ENCODE results near the gene DHRS3.
"Not testable (repeated sequence)": the region's sequence is repeated elsewhere in the genome, so short reads cannot be mapped to it uniquely, and the experiment has no call there.

The DHRS3 gene

DNA sequence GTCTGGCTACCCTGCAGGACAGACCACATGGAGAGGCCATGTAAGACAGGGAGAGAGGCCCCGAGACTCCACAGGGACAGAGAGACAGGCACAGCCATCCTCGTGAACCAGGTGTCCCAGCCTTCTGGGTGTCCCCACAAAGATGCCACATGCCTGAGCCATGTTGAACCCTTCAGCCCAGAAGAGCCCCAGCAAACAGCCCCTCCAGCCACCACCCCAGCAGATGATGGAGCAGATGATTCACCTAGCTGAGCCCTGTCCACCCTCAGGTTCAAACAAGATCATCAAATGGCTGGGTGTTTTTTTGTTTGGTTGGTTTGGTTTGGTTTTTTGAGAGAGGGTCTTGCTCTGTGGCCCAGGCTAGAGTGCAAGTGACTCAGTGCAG, 78.7 kb downstream of the DHRS3 start:
- DNase-seq (ENCODE audit: low spot score) = no peak

DNA sequence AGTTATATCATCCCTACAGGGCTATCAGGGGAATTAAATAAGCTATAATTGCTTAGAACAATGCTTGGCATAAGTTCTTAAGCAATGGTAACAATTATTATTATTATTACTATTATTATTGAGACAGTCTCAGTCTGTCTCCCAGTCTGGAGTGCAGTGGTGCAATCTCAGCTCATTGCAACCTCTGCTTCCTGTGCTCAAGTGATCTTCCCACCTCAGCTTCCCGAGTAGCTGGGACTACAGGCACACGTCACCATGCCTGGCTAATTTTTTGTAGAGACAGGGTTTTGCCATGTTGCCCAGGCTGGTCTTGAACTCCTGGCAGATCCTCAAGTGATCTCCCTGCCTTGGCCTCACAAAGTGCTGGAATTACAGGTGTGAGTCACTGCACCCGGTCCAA, 79.5 kb downstream of the DHRS3 start:
- not testable (repeated sequence) for DNase-seq (ENCODE audit: low spot score)

DNA sequence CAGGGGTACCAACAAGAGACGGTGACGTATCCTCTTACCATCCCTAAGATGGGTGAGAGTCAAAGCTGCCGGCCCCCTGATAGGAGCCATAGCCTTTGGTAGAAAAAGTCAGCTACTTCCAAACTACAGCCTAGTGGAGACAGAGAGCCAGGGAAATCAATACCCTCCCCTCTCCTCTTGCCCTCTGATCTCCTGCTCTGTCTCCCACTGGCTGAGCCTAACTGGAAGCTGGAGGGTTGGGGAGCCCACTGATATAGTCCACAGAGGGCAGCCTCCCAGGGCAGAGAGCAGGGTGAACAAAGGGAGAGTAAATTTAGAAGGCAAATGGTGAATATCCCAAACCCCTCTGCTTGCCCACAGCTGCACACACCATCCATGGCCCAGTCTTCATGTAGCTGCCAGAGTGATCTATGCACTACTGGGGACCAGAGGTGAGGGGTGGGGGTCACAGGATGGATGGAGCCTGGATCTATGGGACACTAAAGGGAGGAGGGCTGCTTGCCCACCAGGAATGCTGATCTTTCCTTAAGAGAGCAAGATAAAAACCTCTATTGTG, 80.0 kb downstream of the DHRS3 start:
- DNase-seq (ENCODE audit: low spot score) = no peak

DNA sequence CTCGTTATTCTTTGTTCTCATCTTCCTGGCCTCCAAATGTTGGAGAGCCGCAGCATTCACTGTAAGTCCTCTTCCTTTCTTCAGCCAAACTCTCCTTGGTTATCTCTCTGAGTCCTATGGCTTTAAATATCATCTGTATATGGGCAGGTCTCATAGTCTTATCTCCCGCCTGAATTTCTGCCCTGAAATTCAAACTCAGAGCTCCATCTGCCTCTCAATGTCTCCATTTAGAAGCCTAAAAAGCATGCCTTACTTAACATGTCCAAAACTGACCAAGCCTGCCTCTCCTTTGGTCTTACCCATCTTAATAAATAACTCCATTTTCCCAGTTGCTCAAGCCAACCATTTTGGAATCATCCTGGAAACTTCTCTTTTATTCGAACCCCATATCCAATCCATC, 80.7 kb downstream of the DHRS3 start:
- no peak for DNase-seq (ENCODE audit: low spot score)

DNA sequence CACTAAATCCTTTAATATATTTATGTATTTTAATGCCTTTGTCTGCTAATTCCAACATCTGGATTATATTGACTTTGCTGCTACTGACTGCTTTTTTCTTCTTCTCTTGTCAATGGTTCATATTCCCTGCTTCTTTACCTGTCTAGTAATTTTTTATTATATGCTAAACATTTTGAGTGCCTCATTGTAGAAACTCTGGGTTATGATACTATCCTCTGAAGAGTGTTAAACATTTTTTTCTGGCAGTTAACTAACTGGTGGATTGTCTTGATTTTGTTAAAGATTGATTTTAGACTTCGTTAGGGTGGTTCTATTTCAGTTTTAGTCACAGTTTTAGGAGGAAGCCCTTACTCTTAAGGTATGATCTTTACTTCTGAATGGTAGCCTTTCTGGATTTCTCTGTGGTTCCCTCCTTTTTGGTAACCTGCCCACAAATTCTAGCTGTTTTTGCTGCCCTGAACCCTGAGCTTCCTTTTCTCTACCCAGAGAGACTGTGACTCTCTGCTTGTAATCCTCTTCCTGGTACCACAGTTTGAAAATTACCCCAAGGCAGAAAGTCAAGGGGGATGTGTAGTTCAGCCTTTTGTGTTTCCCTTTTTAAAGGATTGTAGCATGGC, 81.9 kb downstream of the DHRS3 start:
- DNase-seq (ENCODE audit: low spot score) = peak; percentile 25

DNA sequence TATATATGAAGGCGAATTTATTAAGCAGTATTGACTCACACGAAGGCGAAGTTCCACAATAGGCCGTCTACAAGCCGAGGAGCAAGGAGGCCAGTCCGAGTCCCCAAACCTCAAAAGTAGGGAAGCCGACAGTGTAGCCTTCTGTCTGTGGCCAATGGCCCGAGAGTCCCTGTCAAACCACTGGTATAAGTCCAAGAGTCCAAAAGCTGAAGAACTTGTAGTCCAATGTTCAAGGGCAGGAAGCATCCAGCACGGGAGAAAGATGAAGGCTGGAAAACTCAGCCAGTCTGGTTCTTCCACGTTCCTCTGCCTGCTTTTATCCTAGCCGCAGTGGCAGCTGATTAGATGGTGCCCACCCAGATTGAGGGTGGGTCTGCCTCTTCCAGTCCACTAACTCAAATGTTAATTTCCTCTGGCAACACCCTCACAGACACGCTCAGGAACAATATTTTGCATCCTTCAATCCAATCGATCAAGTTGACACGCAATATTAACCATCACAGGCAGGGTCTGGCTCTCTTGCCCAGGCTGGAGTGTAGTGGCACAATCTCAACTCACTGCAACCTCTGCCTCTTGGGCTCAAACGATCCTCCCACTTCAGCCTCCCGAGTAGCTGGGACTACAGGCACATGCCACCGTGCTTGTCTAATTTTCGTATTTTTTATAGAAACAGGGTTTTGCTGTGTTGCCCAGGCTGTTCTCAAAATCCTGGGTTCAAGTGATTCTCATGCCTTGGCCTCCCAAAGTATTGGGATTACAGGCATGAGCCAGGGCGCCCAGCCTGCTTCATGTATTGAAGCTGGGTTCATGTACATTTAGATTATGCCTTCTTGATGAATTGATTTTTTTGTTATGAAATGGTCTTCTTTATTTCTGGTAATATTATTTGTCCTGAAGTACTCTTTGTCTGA, 85.3 kb downstream of the DHRS3 start:
- DNase-seq (ENCODE audit: low spot score) = no peak

DNA sequence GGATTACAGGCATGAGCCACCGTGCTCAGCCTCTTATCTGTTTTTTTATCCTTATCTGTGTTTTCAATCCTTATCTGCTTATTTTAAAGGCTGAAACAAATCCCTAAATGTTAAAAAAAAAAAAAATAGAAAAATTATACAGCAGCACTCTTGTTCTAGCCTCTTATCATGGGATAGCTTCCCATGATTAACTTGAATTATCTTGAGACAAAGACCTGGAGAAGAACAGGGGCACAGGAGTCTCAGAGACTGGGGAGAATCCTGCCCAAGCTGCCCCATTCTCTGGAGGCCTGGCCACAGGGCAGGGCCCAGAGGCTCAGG, 86.9 kb downstream of the DHRS3 start:
- DNase-seq (ENCODE audit: low spot score) = no peak

DNA sequence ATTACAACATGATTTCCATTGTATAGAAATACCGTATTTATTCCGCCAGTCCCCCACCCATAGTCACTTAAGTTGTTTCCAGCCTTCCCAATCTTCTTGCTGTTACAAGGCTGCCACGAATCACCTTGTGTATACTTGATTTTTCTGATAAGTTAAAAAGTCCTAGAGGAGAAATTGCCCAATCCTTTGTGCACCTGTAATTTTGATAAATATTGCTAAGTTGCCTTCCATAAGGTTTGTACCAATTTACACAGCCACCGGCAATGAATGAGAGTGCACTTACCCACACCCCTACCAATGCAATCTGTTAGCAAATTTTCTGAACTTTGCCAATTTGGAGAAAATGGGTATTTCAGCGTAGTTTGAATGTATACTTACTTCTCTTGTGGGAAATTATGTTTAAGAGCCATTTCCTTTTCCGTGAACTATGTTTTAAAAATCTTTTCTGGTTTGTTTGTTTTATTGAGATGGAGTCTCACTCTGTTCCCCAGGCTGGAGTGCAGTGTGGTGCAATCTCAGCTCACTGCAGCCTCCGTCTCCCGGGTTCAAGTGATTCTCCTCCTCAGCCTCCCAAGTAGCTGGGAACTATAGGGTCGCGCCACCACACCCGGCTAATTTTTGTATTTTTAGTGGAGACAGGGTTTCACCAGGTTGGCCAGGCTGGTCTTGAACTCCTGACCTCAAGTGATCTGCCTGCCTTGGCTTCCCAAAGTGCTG, 87.4 kb downstream of the DHRS3 start:
- DNase-seq (ENCODE audit: low spot score) = no peak

DNA sequence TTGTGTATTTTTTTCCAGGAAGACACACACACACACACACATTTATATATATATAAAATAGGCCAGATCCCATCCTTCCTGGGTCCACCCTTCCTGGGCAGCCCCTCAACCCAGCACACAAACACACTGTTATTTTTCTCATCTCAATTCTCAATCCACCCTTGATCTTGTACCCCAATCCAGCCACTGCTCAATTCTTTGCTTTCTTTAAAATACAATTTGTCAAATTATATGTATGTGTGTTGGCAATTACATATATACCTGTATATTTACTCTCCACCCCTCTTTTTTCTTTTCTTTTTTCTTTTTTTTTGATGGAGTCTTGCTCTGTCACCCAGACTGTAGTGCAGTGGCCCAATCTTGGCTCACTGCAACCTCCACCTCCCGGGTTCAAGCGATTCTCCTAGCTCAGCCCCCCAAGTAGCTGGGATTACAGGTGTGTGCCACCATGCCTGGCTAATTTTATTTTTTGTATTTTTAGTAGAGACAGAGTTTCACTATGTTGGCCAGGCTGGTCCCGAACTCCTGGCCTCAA, 88.3 kb downstream of the DHRS3 start:
- no peak for DNase-seq (ENCODE audit: low spot score)

DNA sequence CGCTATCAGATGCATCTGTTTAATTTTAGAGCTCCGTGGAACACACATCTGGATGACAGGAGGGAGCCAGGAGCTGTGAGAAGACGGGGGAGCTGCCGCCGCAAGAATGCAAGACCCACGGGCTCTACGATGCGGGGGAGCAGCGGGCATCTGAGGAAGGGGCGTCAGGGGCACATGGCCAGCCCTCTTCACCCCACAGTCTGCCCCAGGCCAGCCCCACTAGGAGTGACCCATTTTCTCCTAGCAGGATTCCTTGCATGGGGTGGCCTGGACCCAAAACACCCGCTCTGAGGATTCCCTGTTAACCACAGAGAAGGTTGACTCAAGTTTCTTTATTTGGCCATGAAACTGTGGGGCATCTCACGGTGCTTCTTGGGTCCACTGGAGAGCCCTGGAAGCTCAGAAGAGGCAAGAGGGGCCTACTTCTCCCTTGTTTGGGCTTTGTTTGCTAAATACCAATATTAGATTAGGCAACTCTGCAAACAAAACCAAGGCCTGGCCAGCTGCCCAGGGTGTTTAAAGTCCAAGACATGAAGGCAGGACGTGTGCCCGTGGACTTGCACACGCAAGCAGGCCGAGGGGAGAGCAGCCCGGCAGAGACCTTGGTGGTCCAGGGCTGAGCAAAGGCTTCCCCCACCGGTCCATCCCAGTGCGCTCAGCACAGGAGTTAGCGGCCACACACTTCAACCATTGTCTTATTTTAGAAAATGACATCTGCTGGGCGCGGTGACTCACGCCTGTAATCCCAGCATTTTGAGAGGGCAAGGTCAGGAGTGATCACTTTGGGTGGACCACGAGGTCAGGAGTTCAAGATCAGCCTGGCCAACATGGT, 89.8 kb downstream of the DHRS3 start:
- no peak for DNase-seq (ENCODE audit: low spot score)

DNA sequence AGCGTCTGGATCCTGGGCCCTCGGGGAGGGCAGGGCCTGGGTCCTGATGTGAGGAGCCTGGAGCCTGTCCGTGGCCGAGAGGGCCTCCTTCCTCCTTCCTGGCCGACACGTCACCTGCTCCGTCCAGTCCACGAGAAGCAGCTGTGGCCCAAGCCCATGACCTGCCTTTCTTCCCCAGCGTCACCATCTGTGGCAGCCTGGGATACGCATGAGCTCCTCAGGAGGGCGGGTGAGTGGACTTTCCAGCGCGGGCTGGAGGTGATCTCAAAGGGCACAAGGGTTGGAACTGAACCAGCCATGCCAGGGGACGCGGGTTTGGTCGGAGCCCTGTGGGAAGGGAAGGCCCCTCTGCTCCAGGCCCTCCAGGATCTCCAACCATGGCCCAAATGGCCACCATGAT, 90.4 kb downstream of the DHRS3 start:
- DNase-seq (ENCODE audit: low spot score) = no peak

DNA sequence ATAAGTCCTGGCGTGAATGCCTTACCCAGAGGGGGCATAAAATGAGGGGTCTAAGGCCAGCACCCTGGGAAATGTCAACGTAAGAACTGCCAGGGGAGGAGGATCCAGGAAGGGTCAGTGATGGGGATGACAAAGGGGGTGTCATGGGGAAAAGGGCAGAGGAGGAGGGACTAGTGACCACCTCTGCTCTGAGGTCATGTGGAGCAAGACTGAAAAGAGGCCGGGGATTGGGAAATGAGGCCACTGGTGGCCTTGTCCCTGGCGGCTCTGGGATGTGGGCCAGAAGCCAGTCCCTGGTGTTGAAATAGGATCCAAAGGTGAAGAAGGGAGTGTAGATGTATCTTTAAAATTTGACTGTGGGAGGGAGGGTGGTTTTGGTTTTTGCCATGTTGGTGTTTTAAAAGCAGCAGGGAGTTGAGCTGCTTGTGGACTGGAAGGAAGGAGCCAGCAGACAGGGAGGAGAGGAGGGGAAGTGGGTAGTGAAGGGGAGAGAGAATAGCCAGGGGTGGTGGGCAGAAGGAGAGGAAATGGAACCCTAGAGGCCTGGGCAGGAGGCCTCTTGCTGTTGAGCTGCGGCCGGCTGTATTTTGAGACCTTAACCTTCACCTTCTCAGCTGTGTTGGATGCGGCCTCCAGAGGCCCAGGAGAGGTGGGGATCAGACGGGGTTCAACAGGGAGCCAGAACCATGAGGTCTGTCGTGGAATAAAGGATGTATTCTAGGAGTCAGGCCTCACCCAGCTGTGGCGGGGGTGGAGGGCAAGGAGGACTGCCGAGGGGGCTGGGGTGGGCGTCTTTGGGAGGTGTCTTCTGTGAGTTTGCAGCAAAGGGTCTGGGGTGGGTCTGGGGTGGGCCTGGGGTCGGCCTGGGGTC, 92.5 kb downstream of the DHRS3 start:
- DNase-seq (ENCODE audit: low spot score) = no peak

DNA sequence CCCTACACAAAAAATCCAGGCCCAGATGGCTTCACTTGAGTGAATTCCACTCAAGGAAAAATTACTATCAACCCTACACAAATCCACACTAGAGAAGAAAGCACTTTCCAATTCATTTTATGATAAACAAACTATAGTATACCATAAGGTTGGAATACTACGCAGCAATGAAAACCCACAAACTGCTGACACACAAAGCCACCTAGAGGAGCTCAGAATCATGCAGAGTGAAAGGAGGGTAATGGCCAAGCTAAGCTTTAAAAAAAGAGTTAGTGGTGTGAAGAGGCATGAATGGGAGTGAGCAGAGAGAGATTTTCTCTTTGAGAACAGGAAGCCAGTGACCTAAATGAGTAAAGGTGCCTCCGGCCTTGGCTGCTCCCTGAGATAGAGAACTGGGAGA, 93.7 kb downstream of the DHRS3 start:
- no peak for DNase-seq (ENCODE audit: low spot score)

DNA sequence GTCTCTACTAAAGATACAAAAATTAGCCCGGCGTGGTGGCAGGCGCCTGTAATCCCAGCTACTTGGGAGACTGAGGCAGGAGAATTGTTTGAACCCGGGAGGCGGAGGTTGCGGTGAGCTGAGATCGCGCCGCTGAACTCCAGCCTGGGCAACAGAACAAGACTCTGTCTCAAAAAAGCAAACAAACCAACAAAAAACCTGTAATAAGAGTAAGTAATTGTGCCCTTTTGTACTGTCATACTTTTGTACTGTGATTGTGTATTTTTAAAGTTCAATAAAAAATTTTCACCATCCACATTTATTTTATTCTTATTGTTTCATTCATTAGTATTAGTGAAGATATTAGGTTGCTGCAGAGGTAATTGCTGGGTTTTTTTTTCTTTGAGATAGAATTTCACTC, 95.2 kb downstream of the DHRS3 start:
- not testable (repeated sequence) for DNase-seq (ENCODE audit: low spot score)

DNA sequence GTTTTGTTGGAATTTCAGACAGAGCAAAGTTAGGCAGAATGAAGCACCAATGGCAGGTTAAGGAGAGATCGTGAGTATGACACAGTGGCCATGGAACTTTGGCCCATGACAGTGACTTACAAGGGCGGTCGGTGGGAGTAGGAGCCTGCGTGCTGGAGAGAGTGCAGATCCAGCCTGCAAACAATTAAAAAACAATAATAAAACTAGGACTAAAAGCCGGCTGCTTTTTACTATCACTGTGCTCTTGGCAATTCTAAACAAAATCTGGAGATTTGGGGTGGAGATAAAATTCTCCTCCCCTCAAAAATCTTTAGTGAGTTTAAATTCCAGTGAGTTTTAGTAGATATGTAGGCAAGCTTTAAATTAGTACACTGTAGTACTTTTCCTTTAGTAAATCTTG, 96.9 kb downstream of the DHRS3 start:
- no peak for DNase-seq (ENCODE audit: low spot score)

DNA sequence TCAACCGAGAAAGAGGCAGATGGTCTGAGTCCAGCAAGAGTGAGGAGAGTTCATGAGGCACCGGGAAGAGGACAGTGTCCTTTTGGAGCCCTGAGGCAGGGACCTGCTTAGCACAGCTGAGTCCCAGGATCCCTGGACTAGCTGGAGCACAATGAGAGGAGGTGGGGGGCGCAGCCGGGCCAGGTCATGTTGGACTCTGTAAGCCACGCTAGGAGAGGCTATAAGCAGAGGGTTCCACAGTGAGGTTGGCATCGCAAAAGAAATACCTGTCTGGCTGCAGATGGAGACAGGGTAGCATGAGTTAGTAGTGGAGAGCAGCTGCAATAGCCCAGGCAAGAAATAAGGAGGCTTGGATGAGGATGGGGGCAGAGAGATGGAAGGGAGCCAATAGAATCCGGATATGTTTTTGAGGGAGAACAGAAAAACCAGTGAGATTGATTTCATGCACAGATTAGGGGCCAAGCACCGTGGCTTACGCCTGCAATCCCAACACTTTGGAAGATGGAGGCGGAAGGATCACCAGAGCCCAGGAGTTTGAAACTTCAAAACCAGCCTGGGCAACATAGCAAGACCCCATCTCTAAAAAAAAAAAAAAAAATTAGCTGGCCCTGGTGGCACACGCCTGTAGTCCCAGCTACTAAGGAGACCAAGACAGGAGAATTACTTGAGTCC, 98.2 kb downstream of the DHRS3 start:
- no peak for DNase-seq (ENCODE audit: low spot score)

DNA sequence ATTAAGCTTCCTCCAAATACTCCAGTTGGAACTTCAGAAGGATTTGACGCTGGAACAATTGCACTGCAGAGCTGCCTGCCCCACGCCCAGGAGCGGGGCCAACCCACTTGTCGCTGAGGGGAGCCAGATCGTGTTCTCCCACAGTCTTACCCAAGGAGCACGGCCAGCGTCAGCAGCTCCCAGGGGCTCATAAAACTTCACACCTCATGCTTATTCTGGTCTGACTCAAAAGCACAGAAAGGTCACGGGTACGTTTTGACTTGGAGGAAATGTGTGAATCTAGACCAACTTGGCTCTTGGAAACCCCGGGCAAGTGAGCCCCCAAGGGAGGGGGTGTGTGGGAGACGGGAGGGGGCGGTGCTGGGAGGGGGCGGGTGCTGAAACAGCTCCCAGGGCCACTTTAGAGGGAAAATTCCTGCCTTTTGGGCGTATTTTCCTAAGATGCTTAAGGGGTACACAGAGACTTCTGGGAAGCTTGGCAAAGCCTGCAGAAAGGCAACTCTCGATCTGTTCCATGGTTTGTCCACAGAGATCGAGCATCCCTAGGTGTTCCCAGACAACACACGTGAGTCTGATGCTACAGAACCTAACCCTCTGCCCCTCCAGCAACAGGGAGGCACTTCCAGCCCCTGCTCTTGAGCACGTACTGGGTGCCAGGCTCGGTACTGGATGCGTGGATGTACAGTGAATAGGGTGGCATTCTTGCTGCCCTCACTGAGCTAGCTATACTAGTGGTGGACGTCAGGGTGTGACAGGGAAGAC, 98.9 kb downstream of the DHRS3 start:
- DNase-seq (ENCODE audit: low spot score) = peak; percentile 61
